Measurements from ENCODE around the gene SLX9.

The SLX9 gene

GRCh38 chr21:44952929-44953627, 13.2 kb downstream of the SLX9 start:
- DNase-seq (ENCODE audit: low read depth), result no peak
- no peak for TF ChIP-seq CTCF (IDR thresholded peaks at IDR 0.05; ENCODE audit: low read length, missing control alignments)
- H3K4me3 ChIP-seq (replicated peaks; ENCODE audit: low read depth, low read length), result no peak overlapping the region

GRCh38 chr21:44953628-44954021, 13.8 kb downstream of the SLX9 start:
- no peak for TF ChIP-seq CTCF (IDR thresholded peaks at IDR 0.05; ENCODE audit: low read length, missing control alignments)
- H3K4me3 ChIP-seq (replicated peaks; ENCODE audit: low read depth, low read length), result no peak overlapping the region
- DNase-seq (ENCODE audit: low read depth), result no peak

GRCh38 chr21:44954281-44954771, 14.5 kb downstream of the SLX9 start:
- no peak overlapping the region for H3K4me3 ChIP-seq (replicated peaks; ENCODE audit: low read depth, low read length)
- DNase-seq (ENCODE audit: low read depth), result no peak
- no peak for TF ChIP-seq CTCF (IDR thresholded peaks at IDR 0.05; ENCODE audit: low read length, missing control alignments)

GRCh38 chr21:44955141-44955797, 15.4 kb downstream of the SLX9 start:
- H3K4me3 ChIP-seq (replicated peaks; ENCODE audit: low read depth, low read length), result no peak overlapping the region
- DNase-seq (ENCODE audit: low read depth), result no peak
- no peak for TF ChIP-seq CTCF (IDR thresholded peaks at IDR 0.05; ENCODE audit: low read length, missing control alignments)

GRCh38 chr21:44955798-44956175, 16.0 kb downstream of the SLX9 start:
- DNase-seq (ENCODE audit: low read depth), result no peak
- TF ChIP-seq CTCF (IDR thresholded peaks at IDR 0.05; ENCODE audit: low read length, missing control alignments), result no peak
- no peak overlapping the region for H3K4me3 ChIP-seq (replicated peaks; ENCODE audit: low read depth, low read length)

- TF ChIP-seq CTCF (IDR thresholded peaks at IDR 0.05; ENCODE audit: low read length, missing control alignments), result no peak
- no peak overlapping the region for H3K4me3 ChIP-seq (replicated peaks; ENCODE audit: low read depth, low read length)
- DNase-seq (ENCODE audit: low read depth), result no peak
Observed at GRCh38 chr21:44956356-44957046, 16.7 kb downstream of the SLX9 start.

Data from fibroblast of pulmonary artery (primary cell).